IPS DF 19.7 (cell line): ENCODE data around the gene MARF1.
"Not testable (repeated sequence)": the region's sequence is repeated elsewhere in the genome, so short reads cannot be mapped to it uniquely, and the experiment has no call there.

Experiments used
- DNase-seq: peaks from one replicate; pipeline ENCODE4 v3.0.0-alpha.2; 2013; ENCODE audit warnings: low read depth, low spot score

Gene MARF1

GRCh38 chr16:15573896-15574613 is 68.9 kb downstream of the MARF1 start:
- DNase-seq = not testable (repeated sequence)

- no peak for DNase-seq
These were observed 69.6 kb downstream of the MARF1 start for GRCh38 chr16:15573274-15573895.

DNA sequence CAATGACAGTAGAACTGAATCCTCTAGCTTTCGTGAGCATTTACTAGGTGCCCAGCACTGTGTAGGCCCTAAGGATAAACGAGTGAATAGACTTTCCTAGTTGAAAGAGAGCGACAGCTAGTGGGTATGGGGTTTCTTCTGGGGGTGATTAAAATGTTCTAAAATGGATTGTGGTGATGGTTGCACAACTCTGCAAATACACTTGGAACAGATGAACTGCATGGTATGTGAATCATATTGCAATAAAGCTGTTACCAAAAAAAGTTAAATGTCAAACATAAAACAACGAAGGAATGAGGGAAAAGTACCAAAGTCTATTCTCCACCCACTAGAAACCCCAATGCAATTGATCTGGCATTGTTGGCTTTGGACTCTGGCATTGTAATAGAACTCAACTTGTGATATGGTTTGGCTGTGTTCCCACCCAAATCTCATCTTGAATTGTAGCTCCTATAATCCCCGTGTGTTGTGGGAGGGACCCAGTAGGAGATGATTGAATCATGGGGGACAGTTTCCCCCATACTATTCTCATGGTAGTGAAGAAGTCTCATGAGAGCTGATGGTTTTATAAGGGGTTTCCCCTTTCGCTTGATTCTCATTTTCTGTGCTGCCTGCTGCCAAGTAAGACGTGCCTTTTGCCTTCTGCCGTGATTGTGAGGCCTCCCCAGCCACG is 70.5 kb downstream of the MARF1 start:
- no peak for DNase-seq

DNA sequence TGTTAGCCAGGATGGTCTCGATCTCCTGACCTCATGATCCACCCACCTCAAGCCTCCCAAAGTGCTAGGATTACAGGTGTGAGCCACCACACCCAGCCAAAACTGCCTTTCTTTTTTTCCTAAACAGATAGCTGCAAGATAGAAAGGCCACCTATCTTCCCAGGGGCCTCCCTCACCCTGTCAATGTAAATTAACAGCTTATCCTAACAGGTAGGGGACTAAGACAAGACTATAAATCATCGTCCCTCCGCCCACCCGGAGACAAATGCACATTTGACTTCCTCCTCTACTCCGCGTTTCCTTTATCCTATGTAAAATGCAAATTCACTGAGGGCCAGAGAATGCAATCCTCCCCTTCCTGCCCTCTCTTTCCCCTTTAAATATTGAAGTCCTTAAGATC is 71.4 kb downstream of the MARF1 start:
- no peak for DNase-seq

GRCh38 chr16:15570666-15571065 is 72.3 kb downstream of the MARF1 start:
- DNase-seq = not testable (repeated sequence)

DNA sequence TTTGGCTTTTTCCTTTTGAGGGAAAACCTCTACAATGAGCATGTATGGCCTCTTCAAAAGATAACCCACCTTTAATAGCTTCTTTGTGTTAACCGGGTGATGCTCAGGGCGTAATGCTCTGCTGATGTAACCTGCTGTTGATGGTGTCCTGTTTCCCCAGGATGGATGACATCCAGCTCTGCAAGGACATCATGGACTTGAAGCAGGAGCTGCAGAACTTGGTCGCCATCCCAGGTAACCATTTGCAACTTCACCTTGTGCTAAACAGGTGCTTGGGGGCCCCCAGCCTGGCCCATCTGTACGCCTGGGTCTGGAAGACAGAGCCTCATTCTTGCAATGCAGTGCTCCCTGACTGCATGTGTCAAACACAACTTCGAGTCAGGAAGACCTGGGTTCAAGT is 75.1 kb downstream of the MARF1 start:
- no peak for DNase-seq

- DNase-seq = no peak
These were observed 76.9 kb downstream of the MARF1 start for GRCh38 chr16:15566095-15566494.

DNA sequence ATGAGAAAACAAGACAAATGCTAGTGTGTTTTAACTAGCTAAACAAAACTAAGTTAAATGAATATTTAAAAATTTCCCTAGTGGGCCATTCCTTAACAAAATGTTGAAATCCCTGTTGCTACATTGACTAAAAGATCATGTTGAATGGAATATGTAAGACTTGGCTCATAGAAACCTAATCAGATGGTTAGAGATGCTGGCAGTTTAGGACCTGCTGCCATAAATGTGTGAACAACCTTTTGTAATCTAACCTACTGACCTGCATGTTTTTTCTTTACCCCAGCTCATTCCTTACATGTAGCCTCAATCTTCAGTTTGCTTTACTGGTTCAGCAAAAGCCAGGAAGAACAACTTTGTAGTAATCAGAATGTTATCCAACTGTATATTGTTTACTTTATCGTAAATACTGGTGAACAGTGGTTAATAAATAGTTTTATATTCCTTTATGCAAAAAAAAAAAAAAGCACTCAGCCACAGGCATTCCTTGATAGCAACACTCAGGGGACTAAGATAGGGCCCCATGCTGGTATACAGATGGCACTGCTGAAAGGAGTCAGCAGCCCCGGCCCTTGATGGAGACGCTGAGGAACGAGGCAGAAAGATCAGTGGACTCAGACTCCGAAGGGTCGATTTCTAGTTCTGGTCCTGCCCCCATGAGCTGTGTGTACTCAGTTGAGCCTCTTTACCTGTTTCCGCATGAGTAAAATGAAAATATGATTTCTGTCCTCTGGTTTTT is 78.2 kb downstream of the MARF1 start:
- DNase-seq = no peak

DNA sequence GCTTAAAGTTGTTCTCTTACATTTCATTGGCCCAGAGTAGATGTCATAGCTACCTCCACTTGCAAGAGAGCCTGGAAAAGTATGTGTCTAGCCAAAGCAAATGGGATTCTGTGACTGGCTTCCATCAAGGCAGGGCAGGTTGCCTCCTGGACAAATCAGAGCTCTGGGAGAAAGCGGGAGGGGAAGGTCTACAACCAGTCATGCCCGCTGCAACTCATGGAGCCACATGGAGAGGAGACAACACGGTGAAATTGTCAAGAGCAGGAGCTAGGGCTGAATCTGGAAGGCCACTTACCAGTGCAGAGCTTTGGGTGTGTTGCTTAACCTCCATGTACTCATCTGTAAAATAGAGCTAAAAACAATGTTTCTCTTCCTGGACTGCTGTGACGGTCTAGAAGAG is 83.8 kb downstream of the MARF1 start:
- no peak for DNase-seq

GRCh38 chr16:15557258-15557657 is 85.7 kb downstream of the MARF1 start:
- no peak for DNase-seq

DNA sequence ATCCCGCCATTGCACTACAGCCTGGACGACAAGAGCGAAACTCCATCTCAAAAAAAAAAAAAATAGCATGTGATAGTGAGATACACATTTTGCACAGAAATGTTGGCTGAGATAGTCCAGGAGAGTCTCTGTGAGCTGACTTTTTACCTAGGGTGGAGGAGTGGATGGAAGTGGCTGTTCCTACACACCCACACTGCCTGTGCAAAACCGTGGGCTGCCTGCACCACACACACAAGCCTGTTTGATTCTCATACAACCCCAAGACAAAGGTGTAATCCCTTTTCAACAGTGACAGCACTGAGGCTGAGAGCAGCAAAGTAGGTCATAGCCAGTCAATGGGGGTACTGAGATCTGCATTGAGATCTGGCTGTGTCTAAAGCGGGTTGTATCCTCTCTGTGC is 86.8 kb downstream of the MARF1 start:
- DNase-seq = no peak

DNA sequence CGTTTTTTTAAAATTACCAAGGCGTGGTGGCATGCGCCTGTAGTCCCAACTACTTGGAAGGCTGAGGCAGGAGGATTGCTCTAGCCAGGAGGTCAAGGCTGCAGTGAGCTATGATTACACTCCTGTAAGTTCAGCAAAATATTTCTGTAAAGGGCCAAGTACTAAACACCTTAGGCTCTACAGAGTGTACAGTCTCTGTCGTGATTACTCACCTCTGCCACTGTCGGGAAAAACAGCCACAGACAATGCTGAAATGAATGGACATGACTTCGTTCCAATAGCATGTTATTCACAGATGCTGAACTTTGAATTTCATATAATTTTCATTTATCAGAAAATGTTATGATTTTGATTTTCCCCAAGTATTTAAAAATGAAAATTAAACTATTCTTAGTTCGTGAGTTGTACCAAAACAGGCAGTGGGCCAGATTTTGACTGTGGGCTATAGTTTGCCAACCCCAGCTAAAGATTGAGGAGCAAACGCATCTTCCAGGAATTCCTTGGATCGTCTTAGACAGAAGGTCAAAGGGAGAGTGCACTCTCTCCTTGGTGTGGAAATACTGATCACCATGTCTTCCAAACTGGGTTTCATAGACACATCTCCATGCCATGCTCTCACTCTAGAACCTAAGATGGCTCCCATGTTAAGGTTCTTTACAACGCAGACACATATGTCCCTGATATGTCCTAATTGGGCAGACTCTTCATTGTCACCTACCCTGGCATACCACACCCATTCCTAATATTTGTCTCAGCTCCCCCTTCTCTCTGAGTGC is 89.5 kb downstream of the MARF1 start:
- no peak for DNase-seq

- no peak for DNase-seq
These were observed 90.4 kb downstream of the MARF1 start for GRCh38 chr16:15552507-15552906.

GRCh38 chr16:15548482-15548891 is 94.5 kb downstream of the MARF1 start:
- DNase-seq = no peak

DNA sequence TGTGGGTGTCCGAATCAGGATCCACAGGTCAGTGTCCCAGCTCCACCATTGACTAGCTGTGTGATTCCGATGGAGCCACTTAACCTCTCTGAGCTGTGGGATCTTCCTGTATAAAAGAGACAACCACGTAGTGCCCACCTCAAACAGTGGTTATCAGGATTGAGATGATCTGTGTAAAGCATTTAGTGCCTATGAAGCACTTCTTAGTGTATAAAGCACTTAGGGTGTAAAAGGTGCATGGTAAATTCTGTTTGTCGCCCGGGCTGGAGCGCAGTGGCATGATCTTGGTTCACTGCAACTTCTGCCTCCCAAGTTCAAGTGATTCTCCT is 95.2 kb downstream of the MARF1 start:
- DNase-seq = no peak

DNA sequence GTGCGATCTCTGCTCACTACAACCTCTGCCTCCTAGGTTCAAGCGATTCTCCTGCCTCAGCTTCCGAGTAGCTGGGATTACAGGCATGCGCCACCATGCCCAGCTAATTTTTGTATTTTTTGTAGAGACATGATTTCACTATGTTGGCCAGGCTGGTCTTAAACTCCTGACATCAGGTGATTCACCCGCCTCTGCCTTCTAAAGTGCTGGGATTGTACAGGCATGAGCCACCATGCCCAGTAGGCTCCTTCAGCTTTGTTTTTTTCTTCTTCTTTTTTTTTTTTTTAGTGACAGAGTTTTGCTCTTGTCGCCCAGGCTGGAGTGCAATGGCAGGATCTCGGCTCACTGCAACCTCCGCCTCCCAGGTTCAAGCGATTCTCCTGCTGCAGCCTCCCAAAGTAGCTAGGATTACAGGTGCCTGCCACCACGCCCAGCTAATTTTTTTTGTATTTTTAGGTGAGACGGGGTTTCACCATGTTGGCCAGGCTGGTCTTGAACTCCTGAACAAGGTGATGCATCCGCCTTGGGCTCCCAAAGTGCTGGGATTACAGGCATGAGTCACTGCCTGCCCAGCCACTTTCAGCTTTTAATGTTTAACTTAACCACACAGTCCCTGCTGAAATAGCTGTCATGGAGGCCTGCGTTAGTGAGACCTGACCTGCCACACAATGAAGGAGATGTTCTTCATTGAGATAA is 95.7 kb downstream of the MARF1 start:
- DNase-seq = not testable (repeated sequence)

DNA sequence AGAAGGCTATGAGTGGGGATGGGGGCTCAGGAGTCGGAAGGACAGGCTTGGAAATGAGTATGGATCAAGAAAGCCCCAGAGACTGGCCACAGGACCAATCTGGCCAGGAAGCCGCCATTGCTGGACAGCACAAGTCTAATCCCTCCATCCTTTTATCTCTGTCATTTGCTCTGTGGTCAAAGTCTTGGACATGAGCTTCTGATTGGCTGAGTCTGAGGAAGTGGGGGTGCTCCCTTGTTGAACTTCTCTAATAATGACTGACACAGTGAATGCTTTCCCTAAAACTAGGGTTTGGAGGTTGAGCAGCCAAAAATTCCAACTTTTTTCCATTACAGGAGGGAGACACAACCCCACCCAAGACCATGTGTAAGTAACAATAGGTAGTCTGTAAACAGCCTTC is 97.4 kb downstream of the MARF1 start:
- DNase-seq = no peak

DNA sequence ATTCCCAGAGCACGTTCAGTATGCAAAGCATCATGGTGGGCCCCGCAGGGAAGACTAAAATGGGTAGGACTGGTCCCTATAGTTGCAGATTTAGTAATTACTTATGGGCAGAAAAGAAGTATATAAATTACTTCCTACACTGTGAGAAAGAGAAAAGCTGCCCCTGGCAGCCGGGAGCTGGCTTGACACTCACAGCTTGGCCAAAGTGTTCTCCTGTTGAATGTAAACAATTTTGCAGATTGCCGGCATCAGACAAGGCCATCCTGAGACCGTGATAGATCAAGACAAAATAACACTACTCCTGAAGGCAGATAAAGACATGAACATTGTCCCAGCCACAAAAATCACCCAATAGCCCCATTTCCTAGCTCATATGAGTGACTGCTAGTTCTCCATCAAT is 98.5 kb downstream of the MARF1 start:
- DNase-seq = no peak
